B cell (primary cell): Measurements from ENCODE around the gene ARHGAP31. TPM values are rescaled to one million over a fixed set of nuclear protein-coding genes. Genes with fewer than 3 reads are reported as not detected.

Experiments used
- ATAC-seq: fragments of 200-7000 bp; cut with Tn5 transposase; one replicate; pipeline ENCODE4 v1.10.0; 2021; ENCODE audit warnings: low read depth, mild to moderate bottlenecking, moderate number of reproducible peaks, moderate library complexity
- CTCF ChIA-PET: fragments of 350-600 bp; sonication (Branson Sonifier 250); formaldehyde crosslinking; loops from one replicate; lab custom pipeline; 2021; ENCODE audit warnings: antibody characterized with exemption, inconsistent platforms; lab: Charles Lee
- POLR2A ChIA-PET: fragments of 350-600 bp; sonication (Branson Sonifier 250); formaldehyde crosslinking; loops from one replicate; lab custom pipeline; 2021; ENCODE audit warnings: antibody characterized with exemption; lab: Charles Lee
- DNase-seq: peaks from one replicate; pipeline ENCODE4 v3.0.0; 2013
- H2AFZ ChIP-seq: 2 replicates; pipeline ENCODE4 v1.6.1; 2012; ENCODE audit warnings: mild to moderate bottlenecking, low read depth, low read length; ENCODE audit not compliant: insufficient read depth, poor library complexity, severe bottlenecking
- H3K27ac ChIP-seq, 2 donors: 1 replicate in 1 of 2; 2 replicates in 1 of 2; pipeline ENCODE4 v1.5.1; 2012 to 2013; ENCODE audit warnings: low read length in 2 of 2, mild to moderate bottlenecking in 2 of 2, moderate library complexity in 1 of 2
- H3K27me3 ChIP-seq, 4 experiments: fragments of 200-600 bp in 1 of 4; sonication (generic) in 1 of 4; replicated peaks in 1 of 4; 1 replicate in 2 of 4; 2 replicates in 2 of 4; pipeline versions ENCODE4 v1.6.1 to v1.7.0; 2013 to 2016; ENCODE audit warnings: low read length in 3 of 4, mild to moderate bottlenecking in 2 of 4, mixed read lengths in 1 of 4, moderate library complexity in 1 of 4; ENCODE audit not compliant: insufficient read depth in 4 of 4, control insufficient read depth in 3 of 4; ENCODE audit errors: control extremely low read depth in 1 of 4
- H3K36me3 ChIP-seq, 2 experiments: replicated peaks in 1 of 2; 1 replicate in 1 of 2; 2 replicates in 1 of 2; pipeline versions ENCODE4 v1.6.1 to v1.7.1; 2013; ENCODE audit warnings: low read length in 1 of 2; ENCODE audit not compliant: insufficient read depth in 2 of 2, control insufficient read depth in 1 of 2; ENCODE audit errors: control extremely low read depth in 1 of 2, extremely low read depth in 1 of 2
- H3K4me1 ChIP-seq, 2 donors: fragments of 200-600 bp in 1 of 2; sonication (generic) in 1 of 2; 1 replicate in 1 of 2; 2 replicates in 1 of 2; pipeline versions ENCODE4 v1.5.1 to v1.6.1; 2013 to 2017; ENCODE audit warnings: low read length in 2 of 2; ENCODE audit not compliant: control insufficient read depth in 2 of 2, insufficient read depth in 2 of 2
- H3K4me2 ChIP-seq: replicated peaks from 2 replicates; pipeline ENCODE3; 2012; ENCODE audit warnings: mild to moderate bottlenecking, low read depth, low read length; ENCODE audit not compliant: poor library complexity, severe bottlenecking
- H3K4me3 ChIP-seq, 5 experiments: fragments of 200-600 bp in 1 of 5; sonication (generic) in 1 of 5; 1 replicate in 3 of 5; 2 replicates in 2 of 5; pipeline versions ENCODE4 v1.5.1 to v1.7.0; 2011 to 2016; ENCODE audit warnings: low read length in 4 of 5, mild to moderate bottlenecking in 4 of 5, low read depth in 2 of 5, control low read depth in 1 of 5, moderate library complexity in 1 of 5; ENCODE audit not compliant: insufficient read depth in 1 of 5; ENCODE audit errors: control extremely low read depth in 1 of 5, extremely low read depth in 1 of 5
- H3K79me2 ChIP-seq: fragments of 200-600 bp; sonication (generic); one replicate; pipeline ENCODE4 v1.6.0; 2016; ENCODE audit warnings: low read length; ENCODE audit not compliant: control insufficient read depth, insufficient read depth
- H3K9ac ChIP-seq: fragments of 200-600 bp; sonication (generic); 2 replicates; pipeline ENCODE4 v1.6.1; 2017; ENCODE audit warnings: mild to moderate bottlenecking, low read length, moderate library complexity
- H3K9me3 ChIP-seq, 3 donors: one replicate each; pipeline versions ENCODE4 v1.6.1 to v1.7.1; 2013; ENCODE audit warnings: low read length in 2 of 3; ENCODE audit not compliant: control insufficient read depth in 2 of 3, insufficient read depth in 1 of 3; ENCODE audit errors: control extremely low read depth in 1 of 3
- H4K20me1 ChIP-seq: 2 replicates; pipeline ENCODE4 v1.6.0; 2012; ENCODE audit warnings: mild to moderate bottlenecking, low read length; ENCODE audit not compliant: insufficient read depth, control insufficient read depth, poor library complexity, severe bottlenecking
- H3K27ac Mint-ChIP-seq: one replicate; pipeline ENCODE4 v1.8.0; 2021; ENCODE audit warnings: mixed read lengths
- H3K27me3 Mint-ChIP-seq: one replicate; pipeline ENCODE4 v1.8.0; 2021; ENCODE audit warnings: mixed read lengths
- H3K4me1 Mint-ChIP-seq: one replicate; pipeline ENCODE4 v1.8.0; 2021; ENCODE audit warnings: mixed read lengths
- H3K4me3 Mint-ChIP-seq: one replicate; pipeline ENCODE4 v1.8.0; 2021; ENCODE audit warnings: mixed read lengths
- H3K9me3 Mint-ChIP-seq: one replicate; pipeline ENCODE4 v1.8.0; 2022; ENCODE audit warnings: mixed read lengths; ENCODE audit not compliant: insufficient read depth
- CTCF ChIP-seq: fragments of 200-600 bp; IDR thresholded peaks from one replicate; pipeline ENCODE4 v1.8.0; 2022; ENCODE audit warnings: antibody characterized with exemption, mild to moderate bottlenecking
- EZH2 ChIP-seq: IDR thresholded peaks from 2 replicates; pipeline ENCODE4 v1.6.1; 2012; ENCODE audit warnings: borderline replicate concordance, low read depth, mild to moderate bottlenecking, moderate library complexity, low read length; ENCODE audit not compliant: insufficient read depth, poor library complexity, severe bottlenecking
- WGBS: methylation state at CpG from one replicate; pipeline ENCODE4 v1.1.5; 2013; ENCODE audit warnings: missing lambda C conversion rate; ENCODE audit not compliant: insufficient coverage; 5-methylcytosine and 5-hydroxymethylcytosine counted together
- intact Hi-C: fragments of 100-400 bp; cut with micrococcal nuclease; formaldehyde crosslinking; loops from one replicate; pipeline ENCODE4 v1.10.0; 2022
- polyA plus RNA-seq: library from polyadenylated mRNA; depleted of rRNA; stranded (reverse); fragments of >200 nt; gene quantifications from 2 replicates; pipeline ENCODE4 v1.2.3, GENCODE V29; 2012
- total RNA-seq, 2 donors: library from RNA; stranded (reverse); fragments of 120-200 nt in 1 of 2; gene quantifications; 1 replicate in 1 of 2; 2 replicates in 1 of 2; pipeline versions ENCODE4 v1.2.3 to v1.2.4, GENCODE V29; 2013 to 2022

The ARHGAP31 gene
- total and polyA plus RNA-seq, 2 donors (not counting 1 experiment from before 2014, with no cell fraction given): 3.5 to 7.8 TPM

DNA sequence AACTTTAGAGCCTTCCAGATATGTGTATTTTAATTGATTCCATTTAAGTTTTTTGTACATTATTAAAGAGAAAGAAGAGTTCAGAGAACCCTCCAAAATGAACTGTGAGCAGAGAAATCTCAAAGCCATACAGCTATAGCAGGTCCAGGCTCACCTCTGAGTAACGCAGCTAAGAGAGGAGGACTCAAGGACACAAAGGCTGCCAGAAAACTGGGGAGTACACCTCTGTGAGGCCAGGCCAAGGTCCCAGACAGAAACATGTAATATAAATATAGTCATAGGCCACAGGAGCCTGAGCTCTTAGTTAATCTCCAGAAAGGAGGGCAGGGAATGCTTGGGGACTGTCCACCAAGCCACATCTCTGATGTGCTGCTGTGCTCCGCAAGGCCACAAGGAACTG, 102.7 kb downstream of the ARHGAP31 start:
- no peak overlapping the region for H3K9ac ChIP-seq
- H3K27ac ChIP-seq: no peak overlapping the region
- intact Hi-C loops: no loop called here
- no peak overlapping the region for H3K4me2 ChIP-seq
- H3K27me3 Mint-ChIP-seq: no peaks in the 10 kb centered on the region
- ChIA-PET POLR2A (no interaction called here), CTCF (interaction anchor here (1.0 kb wide), 1 partner anchor 10 kb away, joined by 3 read pairs; no protein-coding TSS in a partner anchor)
- H3K9me3 Mint-ChIP-seq: no peaks in the 10 kb centered on the region
- no peak overlapping the region for H3K4me3 Mint-ChIP-seq
- ATAC-seq (no peak), DNase-seq (no peak)
- no peaks in the 10 kb centered on the region for H4K20me1 ChIP-seq
- peaks cover 9% of the 10 kb centered on the region for H3K4me1 Mint-ChIP-seq
- H3K27ac Mint-ChIP-seq: no peak overlapping the region
- H3K4me3 ChIP-seq: no peak overlapping the region
- WGBS: 100% methylated on average over 2 of the region's 2 CpGs
- H3K4me1 ChIP-seq: peaks cover 0 to 11% of the 10 kb centered on the region in 2 donors
- peaks cover 0 to 9% of the 10 kb centered on the region in 2 experiments for H3K36me3 ChIP-seq
- no peaks in the 10 kb centered on the region for H3K9me3 ChIP-seq
- H3K27me3 ChIP-seq: no peaks in the 10 kb centered on the region
- no peak overlapping the region for H2AFZ ChIP-seq
- no peaks in the 10 kb centered on the region for H3K79me2 ChIP-seq
- no peak for TF ChIP-seq EZH2
- no peak for TF ChIP-seq CTCF

DNA sequence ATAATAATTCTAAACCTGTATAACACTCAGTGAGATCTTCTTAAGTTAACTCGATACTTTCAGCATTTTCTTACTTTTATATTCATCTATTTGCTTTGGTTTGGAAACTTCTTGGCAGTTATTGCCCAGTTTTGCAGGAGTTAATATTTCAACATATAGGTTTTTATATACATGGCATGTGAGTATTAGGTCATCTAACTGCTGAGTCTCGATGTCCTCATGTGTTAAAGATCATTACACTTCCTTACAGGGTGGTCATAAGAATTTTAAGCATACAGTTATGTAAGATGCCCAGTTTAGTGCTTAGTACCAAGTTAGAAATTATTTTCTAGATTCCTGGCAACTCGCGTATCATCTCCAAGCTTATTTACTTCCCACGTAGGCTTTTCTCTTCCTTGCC, 106.3 kb downstream of the ARHGAP31 start:
- intact Hi-C loops: no loop called here
- WGBS: 100% methylated on average over 1 of the region's 5 CpGs
- H3K9me3 ChIP-seq: no peaks in the 10 kb centered on the region
- DNase-seq: no peak
- H4K20me1 ChIP-seq: no peaks in the 10 kb centered on the region
- ChIA-PET POLR2A (no interaction called here), CTCF (no interaction called here)
- Mint-ChIP-seq H3K27ac (no peak overlapping the region), H3K9me3 (no peaks in the 10 kb centered on the region), H3K4me3 (no peak overlapping the region), H3K27me3 (no peaks in the 10 kb centered on the region), H3K4me1 (peaks cover 9% of the 10 kb centered on the region)
- H3K27me3 ChIP-seq: no peaks in the 10 kb centered on the region
- H3K4me1 ChIP-seq: peaks cover 0 to 11% of the 10 kb centered on the region in 2 donors
- no peaks in the 10 kb centered on the region for H3K36me3 ChIP-seq
- no peak for ATAC-seq
- no peak for TF ChIP-seq CTCF
- TF ChIP-seq EZH2: no peak
- no peaks in the 10 kb centered on the region for H3K79me2 ChIP-seq
- H3K9ac ChIP-seq: no peak overlapping the region
- H3K4me2 ChIP-seq: no peak overlapping the region
- H3K27ac ChIP-seq: no peak overlapping the region
- no peak overlapping the region for H3K4me3 ChIP-seq
- no peak overlapping the region for H2AFZ ChIP-seq
